ENCODE data around the gene PTGES3. TPM values are rescaled to one million over a fixed set of nuclear protein-coding genes. Genes with fewer than 3 reads are reported as not detected.
A peak's percentile ranks its signal among the peaks of the same experiment; 100 is the strongest.
"Not testable (repeated sequence)": the region's sequence is repeated elsewhere in the genome, so short reads cannot be mapped to it uniquely, and the experiment has no call there.

Gene PTGES3, protein sequence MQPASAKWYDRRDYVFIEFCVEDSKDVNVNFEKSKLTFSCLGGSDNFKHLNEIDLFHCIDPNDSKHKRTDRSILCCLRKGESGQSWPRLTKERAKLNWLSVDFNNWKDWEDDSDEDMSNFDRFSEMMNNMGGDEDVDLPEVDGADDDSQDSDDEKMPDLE
- total RNA-seq (2014; rRNA removed; shearing (Covaris generic)): 167 and 189 TPM in 2 replicates

DNA sequence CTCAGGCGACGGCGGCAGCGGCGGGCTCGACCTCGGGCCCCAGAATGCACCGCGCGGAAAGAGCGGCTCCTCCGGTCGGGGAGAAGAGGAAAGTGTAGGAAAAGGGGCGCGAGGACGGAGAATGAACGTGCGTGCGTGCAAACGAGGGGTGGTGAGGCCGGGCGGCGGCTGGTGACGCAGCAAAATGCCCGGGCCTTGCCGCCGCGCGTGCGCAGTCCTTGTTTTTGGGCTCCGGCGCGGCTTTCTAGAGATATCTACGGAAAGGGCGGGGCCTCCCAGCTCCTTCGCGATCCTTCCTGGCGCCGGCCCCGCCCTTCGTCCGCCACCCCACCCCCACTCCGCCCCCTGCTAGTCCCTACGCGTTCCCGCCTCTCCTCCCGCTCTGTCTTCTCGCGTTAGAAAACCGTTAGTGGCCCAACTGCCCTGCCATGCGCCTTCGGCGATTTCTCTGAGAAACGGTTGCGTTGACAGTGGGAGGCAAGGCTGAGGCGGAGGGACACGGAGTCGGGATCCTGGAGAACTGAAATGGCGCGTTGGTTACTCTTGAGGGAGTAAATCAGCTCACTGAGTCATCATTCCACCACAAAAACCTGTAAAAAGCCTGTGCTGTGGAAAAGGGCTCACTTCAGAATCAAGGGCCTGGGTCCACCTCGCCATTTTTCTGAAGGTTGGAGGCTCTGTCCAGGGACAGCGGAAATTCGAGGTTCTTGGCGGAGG, at the start of gene PTGES3:
Gene PTGES3, minus strand, starts transcription at position 156 of the 717 bp plus-strand sequence. CDS start 285 bp downstream, outside the sequence.
- no peaks in the 10 kb centered on the region for H3K27me3 ChIP-seq (ENCODE audit: control insufficient read depth, insufficient read depth, low read length)

DNA sequence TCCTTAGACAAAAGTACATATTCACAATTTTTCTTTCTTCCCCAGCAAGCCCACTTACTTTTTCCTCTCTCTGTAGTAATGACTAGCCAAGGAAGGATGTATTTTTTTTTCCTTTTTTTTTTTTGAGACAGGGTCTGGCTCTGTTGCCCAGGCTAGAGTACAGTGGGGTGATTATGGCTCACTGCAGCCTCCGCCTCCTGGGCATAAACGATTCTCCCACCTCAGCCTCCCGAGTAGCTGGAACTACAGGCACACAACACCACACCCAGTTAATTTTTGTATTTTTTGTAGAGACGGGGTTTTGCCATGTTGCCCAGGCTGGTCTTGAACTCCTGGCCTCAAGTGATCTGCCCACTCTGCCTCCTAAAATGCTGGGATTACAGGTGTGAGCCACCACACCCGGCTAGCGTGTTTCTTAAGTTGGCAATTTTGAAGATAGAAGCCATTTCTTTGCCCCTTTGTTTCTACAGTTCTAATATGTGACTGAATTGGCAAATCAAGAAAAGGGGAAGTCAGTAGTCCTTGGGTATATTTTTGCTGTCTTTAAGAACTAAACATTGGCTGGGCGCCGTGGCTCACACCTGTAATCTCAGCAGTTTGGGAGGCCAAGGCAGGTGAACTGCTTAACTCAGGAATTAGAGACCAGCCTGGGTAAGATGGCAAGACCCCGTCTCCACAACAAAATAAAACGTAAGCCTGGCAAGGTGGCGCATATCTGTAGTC, 40.2 kb upstream of the PTGES3 start:
- DNase-seq: no peak
- H3K27me3 ChIP-seq (ENCODE audit: control insufficient read depth, insufficient read depth, low read length): no peaks in the 10 kb centered on the region
- H3K36me3 ChIP-seq (replicated peaks; ENCODE audit: control insufficient read depth, insufficient read depth, low read length): peaks cover 6% of the 10 kb centered on the region
- no peak overlapping the region for H3K4me3 ChIP-seq (ENCODE audit: insufficient read depth, low read depth, low read length)

More for the DNA sequence above, at the start of gene PTGES3:
- peaks cover 1% of the 10 kb centered on the region; the same call in 1 of the 2 replicates for H3K36me3 ChIP-seq (replicated peaks; ENCODE audit: control insufficient read depth, insufficient read depth, low read length)
- DNase-seq: peak; percentile 98
- H3K4me3 ChIP-seq (ENCODE audit: insufficient read depth, low read depth, low read length): peak within 1 kb of the TSS; percentile 99

DNA sequence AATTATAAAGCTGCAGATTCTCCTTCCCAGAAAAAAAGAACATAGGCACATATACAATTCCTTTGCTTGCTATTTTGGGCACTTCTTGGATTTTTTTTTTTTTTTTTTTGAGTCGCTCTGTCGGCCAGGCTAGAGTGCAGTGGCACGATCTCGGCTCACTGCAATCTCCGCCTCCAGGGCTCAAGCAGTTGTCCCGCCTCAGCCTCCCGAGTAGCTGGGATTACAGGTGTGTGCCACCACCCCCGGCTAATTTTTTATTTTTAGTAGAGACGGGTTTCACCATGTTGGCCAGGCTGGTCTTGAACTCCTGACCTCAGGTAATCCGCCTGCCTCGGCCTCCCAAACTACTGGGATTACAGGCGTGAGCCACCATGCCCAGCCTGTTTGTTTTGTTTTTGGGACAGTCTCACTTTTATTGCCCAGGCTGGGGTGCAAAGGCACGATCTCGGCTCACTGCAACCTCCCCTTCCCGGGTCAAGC, 38.2 kb upstream of the PTGES3 start:
- peaks cover 13% of the 10 kb centered on the region for H3K36me3 ChIP-seq (replicated peaks; ENCODE audit: control insufficient read depth, insufficient read depth, low read length)
- not testable (repeated sequence) for DNase-seq; H3K4me3 ChIP-seq (ENCODE audit: insufficient read depth, low read depth, low read length); H3K27me3 ChIP-seq (ENCODE audit: control insufficient read depth, insufficient read depth, low read length)

DNA sequence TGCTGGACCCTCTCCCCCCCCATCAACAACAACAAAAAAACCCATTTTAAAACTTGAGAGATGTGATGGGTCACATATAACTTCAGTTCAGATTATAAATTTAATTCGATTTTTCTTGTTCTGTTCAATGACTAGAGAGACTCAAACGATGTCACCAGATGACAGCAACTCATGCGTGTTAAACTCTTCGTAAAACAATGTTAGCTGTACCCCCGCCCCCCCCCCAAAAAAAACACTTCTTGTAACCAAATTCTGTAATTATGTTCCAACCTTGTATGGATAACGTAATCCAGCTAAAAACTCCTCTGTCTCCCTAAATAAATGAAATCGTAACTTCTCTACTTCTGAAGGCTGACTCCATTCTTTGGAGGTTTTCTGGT, 37.6 kb upstream of the PTGES3 start:
- peak; percentile 9 for DNase-seq

DNA sequence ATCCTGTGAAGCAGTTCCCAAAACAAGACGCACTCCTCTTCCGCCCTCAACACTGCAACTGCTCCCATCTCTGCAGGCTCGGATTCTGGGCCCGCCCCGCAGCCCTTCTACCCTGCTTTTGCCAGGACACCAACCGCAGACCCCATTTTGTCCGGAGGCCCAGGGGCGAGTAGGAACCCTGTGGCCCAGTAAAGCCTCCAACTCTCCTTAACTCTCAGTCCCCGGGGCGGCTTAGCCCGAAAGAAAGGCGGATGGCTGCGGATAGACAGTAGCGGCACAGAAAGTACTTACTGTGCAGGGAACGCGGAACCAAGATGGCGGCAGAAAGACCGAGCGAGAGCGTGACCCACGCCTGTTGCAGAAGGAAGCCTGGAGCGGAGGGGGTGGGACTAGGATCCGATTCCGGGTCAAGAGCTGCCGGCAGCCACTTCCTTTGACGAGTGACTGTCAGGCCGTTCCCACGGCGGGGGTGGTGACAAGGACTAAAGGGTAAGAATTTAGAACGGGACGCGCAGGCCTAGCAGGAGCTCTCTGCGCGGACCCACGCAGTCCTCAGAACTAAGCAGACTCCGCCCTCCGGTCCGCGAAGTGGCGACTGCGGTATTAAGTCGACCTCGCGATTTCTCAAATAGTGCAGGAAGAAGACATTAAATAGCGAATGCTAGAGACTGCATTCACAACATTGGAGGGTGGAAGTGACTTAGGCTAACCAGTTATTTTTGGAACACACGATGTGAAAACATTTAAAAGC, 37.1 kb upstream of the PTGES3 start, which contains the start of gene NACA:
Gene NACA, minus strand, starts transcription at position 328 of the 751 bp plus-strand sequence. CDS start 778 bp downstream, outside the sequence.
- Histone ChIP-seq H3K4me3 (ENCODE audit: insufficient read depth, low read depth, low read length) (peak within 1 kb of the TSS; percentile 100), H3K36me3 (replicated peaks; ENCODE audit: control insufficient read depth, insufficient read depth, low read length) (peaks cover 20% of the 10 kb centered on the region), H3K27me3 (ENCODE audit: control insufficient read depth, insufficient read depth, low read length) (no peaks in the 10 kb centered on the region)
- peak; percentile 96 for DNase-seq

More for the DNA sequence above, 37.6 kb upstream of the PTGES3 start:
- Histone ChIP-seq H3K4me3 (ENCODE audit: insufficient read depth, low read depth, low read length) (peak overlapping the region; percentile 100), H3K36me3 (replicated peaks; ENCODE audit: control insufficient read depth, insufficient read depth, low read length) (peaks cover 16% of the 10 kb centered on the region), H3K27me3 (ENCODE audit: control insufficient read depth, insufficient read depth, low read length) (no peaks in the 10 kb centered on the region)

DNA sequence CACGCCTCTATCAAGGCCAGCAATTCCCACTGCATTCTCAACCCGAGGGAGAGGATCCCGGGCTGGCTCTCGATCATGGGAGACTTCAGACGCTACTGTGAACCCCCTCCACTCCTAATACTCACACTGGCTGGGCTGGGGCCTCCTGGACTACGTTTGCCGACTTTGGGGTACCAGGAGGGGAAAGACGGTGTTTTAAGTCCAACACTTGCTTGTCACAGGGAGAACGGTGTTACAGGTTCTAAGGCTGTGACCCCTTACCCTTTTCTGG, 36.6 kb upstream of the PTGES3 start:
- Histone ChIP-seq H3K4me3 (ENCODE audit: insufficient read depth, low read depth, low read length) (peak overlapping the region; percentile 100), H3K36me3 (replicated peaks; ENCODE audit: control insufficient read depth, insufficient read depth, low read length) (peaks cover 25% of the 10 kb centered on the region), H3K27me3 (ENCODE audit: control insufficient read depth, insufficient read depth, low read length) (no peaks in the 10 kb centered on the region)
- peak; percentile 40 for DNase-seq

DNA sequence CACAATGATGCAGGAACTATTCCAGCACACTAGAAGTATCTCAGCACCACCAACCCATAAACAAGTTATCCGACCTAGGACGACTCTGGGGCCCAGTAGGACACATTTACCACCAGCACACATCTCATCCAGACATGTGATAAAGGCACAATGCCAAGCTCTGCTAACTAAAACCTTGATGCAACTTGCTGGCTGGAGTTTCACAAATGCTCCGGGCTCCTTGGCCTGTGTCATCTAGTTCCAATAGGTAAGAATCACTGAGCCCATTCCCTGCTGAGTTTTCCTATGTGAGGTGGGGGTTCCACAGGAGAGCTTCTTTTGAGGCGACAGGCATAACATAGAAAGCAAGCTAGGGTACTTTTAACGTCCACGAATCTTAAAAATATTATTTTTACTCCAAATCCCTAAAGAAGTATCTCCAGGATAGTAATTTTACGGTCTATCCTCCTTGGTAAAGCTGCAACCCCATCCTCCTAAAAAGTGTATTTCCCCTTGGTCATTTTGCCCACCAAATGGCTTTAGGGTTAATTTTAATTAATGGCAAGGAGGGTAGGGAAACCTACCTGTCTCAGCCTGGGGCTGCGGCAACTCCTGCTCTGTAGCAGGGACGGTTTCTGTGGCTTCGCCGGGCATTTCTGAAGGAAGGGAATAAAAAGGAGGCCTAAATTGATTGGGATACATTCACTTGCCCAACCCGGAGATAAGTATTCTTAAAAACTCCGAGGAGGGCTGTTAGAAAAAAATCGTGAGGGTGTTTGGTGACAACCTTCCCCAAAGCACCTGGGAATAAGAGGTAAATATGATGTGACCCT, 36.0 kb upstream of the PTGES3 start:
- Histone ChIP-seq H3K27me3 (ENCODE audit: control insufficient read depth, insufficient read depth, low read length) (no peaks in the 10 kb centered on the region), H3K36me3 (replicated peaks; ENCODE audit: control insufficient read depth, insufficient read depth, low read length) (peaks cover 27% of the 10 kb centered on the region), H3K4me3 (ENCODE audit: insufficient read depth, low read depth, low read length) (peak overlapping the region; percentile 100)
- peak; percentile 25 for DNase-seq

DNA sequence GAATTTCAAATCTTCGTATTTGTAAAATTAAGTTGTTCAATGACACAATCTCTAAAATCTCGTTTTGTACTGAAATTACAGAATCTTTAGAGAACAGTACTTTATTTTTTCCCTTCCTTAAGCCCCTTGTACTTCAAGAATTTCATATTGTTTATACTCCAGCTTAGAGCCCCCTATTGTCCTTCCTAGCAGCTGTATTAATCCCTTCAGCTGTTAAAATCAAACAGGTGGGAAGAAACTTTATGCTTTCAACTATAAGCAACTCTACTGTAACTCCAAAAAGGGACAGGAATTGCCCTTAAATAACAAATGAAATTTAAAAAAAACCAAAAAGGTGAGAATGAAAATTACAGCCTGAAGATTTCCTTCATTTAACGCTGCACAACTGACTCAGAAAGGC, 35.3 kb upstream of the PTGES3 start:
- Histone ChIP-seq H3K36me3 (replicated peaks; ENCODE audit: control insufficient read depth, insufficient read depth, low read length) (peaks cover 30% of the 10 kb centered on the region), H3K27me3 (ENCODE audit: control insufficient read depth, insufficient read depth, low read length) (no peaks in the 10 kb centered on the region), H3K4me3 (ENCODE audit: insufficient read depth, low read depth, low read length) (peak overlapping the region; percentile 100)
- DNase-seq: no peak

DNA sequence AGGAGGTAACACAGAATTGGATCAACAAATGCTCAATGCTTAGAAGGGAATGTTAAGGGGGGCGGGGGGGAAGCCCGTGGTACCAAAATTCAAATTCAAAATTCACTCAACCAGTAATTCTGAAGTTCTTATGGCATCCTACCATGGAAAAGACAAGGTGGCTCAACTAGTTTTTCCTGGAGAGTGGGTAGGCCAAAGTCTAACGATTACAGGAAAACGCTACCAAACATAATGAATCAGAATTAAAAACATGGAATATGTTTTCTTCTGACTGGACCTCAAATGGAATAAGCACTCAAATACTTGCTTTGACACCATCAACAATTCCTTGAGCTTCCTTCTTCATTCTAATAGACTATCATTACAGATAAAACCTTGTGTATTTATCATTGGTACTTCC, 34.7 kb upstream of the PTGES3 start:
- H3K27me3 ChIP-seq (ENCODE audit: control insufficient read depth, insufficient read depth, low read length): no peaks in the 10 kb centered on the region
- H3K36me3 ChIP-seq (replicated peaks; ENCODE audit: control insufficient read depth, insufficient read depth, low read length): peaks cover 30% of the 10 kb centered on the region
- peak; percentile 18 for DNase-seq
- H3K4me3 ChIP-seq (ENCODE audit: insufficient read depth, low read depth, low read length): peak overlapping the region; percentile 100; the same call in 1 of the 2 replicates

DNA sequence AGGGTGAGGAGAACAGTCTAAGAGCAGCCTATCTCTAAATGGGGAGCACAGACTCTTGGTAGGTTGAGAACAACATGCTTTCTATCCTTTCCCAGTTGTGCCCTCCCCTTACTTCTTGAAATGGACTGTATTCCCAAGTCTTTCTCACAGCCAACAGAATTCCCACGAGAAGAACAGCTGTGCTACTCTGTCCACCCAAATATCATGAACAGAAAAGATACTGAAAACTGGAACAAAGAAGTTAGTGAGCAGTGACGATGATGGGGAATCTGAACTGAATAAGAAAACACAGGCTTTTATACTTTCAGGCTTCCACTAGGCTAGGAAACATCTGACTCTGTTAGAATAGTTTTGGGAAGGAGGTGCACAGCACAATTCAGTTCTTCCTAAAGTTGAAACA, 33.6 kb upstream of the PTGES3 start:
- no peaks in the 10 kb centered on the region for H3K27me3 ChIP-seq (ENCODE audit: control insufficient read depth, insufficient read depth, low read length)
- no peak for DNase-seq
- peaks cover 30% of the 10 kb centered on the region for H3K36me3 ChIP-seq (replicated peaks; ENCODE audit: control insufficient read depth, insufficient read depth, low read length)
- no peak overlapping the region for H3K4me3 ChIP-seq (ENCODE audit: insufficient read depth, low read depth, low read length)

DNA sequence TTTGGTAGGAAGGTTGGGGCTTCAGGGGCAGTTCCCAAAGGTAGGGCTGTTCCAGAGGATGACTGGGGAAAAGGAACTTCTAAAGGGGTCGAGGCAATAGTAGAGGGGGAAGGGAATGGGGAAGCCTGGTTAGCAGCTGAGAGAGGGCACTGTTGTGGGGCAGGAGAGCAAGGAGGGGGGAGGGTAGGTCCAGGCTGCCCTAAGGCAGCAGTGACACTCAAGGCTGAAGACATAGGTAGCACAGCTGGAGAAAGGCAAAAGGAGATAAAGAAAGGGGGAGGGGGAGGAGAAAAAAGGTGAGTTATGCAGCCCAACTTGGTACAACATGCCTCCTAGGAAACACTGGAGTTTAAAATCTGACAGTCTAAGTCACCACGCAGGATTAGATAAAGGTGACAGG, 33.1 kb upstream of the PTGES3 start:
- no peak overlapping the region for H3K4me3 ChIP-seq (ENCODE audit: insufficient read depth, low read depth, low read length)
- DNase-seq: no peak
- H3K27me3 ChIP-seq (ENCODE audit: control insufficient read depth, insufficient read depth, low read length): no peaks in the 10 kb centered on the region
- H3K36me3 ChIP-seq (replicated peaks; ENCODE audit: control insufficient read depth, insufficient read depth, low read length): peaks cover 34% of the 10 kb centered on the region

DNA sequence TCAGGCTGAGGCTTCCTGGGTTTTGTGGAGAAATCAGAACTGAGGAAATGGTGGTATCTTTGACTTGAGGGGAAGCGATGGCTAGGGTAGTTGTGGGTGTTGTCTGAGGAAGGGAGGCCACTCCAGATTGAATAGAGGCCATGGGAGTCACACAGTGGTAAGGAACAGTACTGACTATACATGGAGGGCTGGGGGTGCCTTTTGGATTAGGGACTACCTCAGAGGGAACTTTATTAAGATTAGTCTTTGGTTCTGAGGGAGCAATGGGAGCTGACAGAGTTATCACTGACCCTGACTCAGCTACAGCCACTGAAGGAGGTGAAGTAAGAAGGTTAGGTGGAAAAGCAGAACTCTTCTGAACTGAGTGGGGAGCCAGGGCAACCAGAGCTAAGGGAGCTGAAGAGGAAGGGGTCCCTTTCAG, 32.7 kb upstream of the PTGES3 start:
- DNase-seq: no peak
- H3K36me3 ChIP-seq (replicated peaks; ENCODE audit: control insufficient read depth, insufficient read depth, low read length): peaks cover 34% of the 10 kb centered on the region
- no peaks in the 10 kb centered on the region for H3K27me3 ChIP-seq (ENCODE audit: control insufficient read depth, insufficient read depth, low read length)
- H3K4me3 ChIP-seq (ENCODE audit: insufficient read depth, low read depth, low read length): no peak overlapping the region

DNA sequence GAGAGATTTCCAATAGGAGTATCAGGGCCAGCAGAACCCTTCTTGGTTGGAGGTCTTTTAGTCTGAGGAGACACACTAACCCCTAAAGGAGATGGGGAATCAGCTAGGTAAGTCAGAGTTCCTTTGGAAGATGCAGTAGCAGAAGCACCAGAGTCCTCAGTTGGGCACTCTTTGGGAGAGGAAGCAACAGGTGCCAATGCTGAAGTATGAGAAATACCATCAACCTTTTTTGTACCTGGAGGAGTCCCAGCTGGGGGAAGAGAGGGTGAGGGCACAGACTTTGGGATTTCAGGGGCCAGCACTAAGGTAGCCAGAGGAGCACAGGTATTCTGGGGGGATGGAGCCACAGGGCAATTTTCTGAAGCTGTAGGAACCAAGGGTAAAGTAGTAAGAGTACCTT, 31.0 kb upstream of the PTGES3 start:
- no peak for DNase-seq
- no peaks in the 10 kb centered on the region for H3K27me3 ChIP-seq (ENCODE audit: control insufficient read depth, insufficient read depth, low read length)
- peaks cover 40% of the 10 kb centered on the region for H3K36me3 ChIP-seq (replicated peaks; ENCODE audit: control insufficient read depth, insufficient read depth, low read length)
- H3K4me3 ChIP-seq (ENCODE audit: insufficient read depth, low read depth, low read length): no peak overlapping the region

DNA sequence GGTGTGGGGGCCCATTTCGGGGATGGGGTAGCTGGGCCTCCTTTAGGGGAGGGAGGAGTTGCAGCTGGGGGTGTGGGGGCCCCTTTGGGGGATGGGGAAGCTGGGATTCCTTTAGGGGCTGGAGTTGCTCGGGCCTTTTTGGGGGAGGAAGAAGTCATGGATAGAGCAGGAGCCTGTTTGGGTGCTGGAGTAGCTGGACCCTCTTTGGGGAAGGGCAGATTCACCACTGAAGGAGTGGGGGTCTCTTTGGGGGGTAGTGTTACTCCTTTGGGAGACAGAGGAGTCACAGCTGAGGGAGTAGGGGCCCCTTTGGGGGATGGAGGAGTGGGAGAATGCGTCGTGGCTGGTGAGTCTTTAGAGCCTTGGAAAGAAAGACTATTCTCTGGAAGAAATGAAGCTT, 30.6 kb upstream of the PTGES3 start:
- peaks cover 41% of the 10 kb centered on the region for H3K36me3 ChIP-seq (replicated peaks; ENCODE audit: control insufficient read depth, insufficient read depth, low read length)
- DNase-seq: no peak
- H3K4me3 ChIP-seq (ENCODE audit: insufficient read depth, low read depth, low read length): no peak overlapping the region
- no peaks in the 10 kb centered on the region for H3K27me3 ChIP-seq (ENCODE audit: control insufficient read depth, insufficient read depth, low read length)
